GM21825 (cell line): ENCODE measurements around the gene TNIK.
"Not testable (repeated sequence)": the region's sequence is repeated elsewhere in the genome, so short reads cannot be mapped to it uniquely, and the experiment has no call there.

Experiments
- ATAC-seq: cut with Tn5 transposase; IDR thresholded peaks from one replicate; pipeline ENCODE4 v1.9.1; 2021; ENCODE audit warnings: mild to moderate bottlenecking, moderate library complexity; ENCODE audit not compliant: unreplicated experiment

Gene TNIK

DNA sequence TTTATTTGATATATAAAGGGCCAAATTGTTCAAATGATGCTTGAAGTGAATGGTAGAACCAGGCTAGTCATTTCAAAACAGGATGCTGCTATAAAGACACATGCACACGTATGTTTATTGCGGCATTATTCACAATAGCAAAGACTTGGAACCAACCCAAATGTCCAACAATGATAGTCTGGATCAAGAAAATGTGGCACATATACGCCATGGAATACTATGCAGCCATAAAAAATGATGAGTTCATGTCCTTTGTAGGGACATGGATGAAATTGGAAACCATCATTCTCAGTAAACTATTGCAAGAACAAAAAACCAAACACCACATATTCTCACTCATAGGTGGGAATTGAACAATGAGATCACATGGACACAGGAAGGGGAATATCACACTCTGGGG is 172.4 kb downstream of the TNIK start:
- ATAC-seq, result not testable (repeated sequence)

DNA sequence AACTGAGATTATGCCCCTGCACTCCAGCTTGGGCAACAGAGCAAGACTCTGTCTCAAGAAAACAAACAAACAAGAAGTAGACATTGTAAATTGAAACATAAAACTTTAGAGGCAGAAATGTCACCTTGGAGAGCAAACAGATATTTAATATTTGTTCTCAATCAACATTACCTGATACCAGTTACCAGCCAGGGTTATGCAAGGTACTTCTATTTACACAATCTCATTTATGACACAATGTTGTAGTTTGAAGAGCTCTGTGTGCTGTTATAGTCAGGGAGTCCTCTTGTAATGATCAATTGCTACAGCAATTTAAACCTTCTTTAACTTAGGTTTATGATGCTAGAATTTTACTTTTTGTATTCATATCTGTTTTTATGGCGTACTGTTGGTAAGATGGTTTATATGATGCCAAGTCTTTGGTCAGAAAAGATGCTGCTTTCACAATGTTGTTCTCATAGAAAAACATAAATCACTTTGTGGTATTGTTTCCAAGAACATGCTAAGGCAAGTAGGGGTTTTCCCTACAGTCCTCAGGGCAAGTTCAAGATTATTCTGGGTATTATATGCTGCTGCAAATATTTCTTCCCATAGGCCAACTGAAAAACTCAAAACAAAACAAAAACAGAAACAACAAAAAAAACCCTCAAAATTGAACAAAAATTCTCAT is 173.5 kb downstream of the TNIK start:
- peak; percentile 47 for ATAC-seq

GRCh38 chr3:171285287-171285686 is 174.9 kb downstream of the TNIK start:
- ATAC-seq, result peak; percentile 34

GRCh38 chr3:171284308-171285075 is 175.7 kb downstream of the TNIK start:
- peak; percentile 46 for ATAC-seq

- no peak for ATAC-seq
These were observed 176.4 kb downstream of the TNIK start for GRCh38 chr3:171283848-171284222.

DNA sequence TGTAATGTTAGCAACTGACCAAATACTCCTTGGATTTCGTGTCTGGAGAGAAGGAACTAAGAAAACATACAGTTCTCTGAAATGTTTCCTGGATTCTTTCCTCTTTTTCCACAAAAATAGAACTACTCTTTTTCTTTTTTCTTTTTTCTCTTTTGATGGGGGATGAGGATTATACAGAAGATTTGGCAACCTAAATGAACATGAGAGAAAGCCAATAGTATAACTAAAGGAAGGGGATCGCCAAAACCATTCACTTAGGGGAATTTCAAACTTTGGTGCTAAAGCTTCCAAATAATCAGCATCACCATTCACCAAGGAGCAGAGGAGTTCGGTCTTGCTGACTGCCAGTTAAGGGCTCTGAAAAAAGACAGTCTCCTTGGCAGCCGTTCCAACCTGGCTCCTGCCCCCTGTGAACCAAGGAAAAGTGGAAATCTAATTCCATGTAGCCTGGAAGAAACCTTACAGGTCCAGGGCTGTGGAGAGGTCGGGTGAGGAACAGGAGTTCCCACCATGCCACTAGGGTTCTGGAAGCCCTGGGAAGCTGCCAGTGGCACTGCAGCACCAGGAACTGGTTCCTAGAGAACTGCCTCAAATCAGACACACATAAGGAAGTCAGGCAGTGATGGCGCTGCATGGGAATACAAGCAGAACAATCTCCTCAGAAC is 176.9 kb downstream of the TNIK start:
- ATAC-seq, result no peak

GRCh38 chr3:171282041-171282440 is 178.2 kb downstream of the TNIK start:
- ATAC-seq, result no peak

GRCh38 chr3:171281256-171281992 is 178.8 kb downstream of the TNIK start:
- no peak for ATAC-seq

DNA sequence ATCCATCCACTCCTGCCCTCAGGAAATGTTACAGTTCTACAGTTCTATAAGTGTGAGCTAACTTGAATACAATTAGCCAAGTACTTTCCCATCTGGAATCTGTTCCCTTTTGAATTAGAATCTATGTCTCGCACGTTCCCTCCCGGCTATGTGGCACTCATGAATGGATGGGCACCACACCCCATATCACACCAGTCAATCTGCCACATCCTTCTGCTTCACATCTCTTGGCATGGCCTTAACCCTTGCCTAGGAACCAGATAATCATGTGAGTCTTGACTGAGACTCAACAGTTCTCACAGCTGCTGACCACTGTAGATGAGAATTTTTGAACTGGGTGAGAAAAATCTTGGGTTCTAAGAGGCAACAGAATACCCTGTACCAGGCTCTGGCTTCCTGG is 180.2 kb downstream of the TNIK start:
- ATAC-seq, result no peak

GRCh38 chr3:171278299-171278590 is 182.0 kb downstream of the TNIK start:
- ATAC-seq, result no peak

DNA sequence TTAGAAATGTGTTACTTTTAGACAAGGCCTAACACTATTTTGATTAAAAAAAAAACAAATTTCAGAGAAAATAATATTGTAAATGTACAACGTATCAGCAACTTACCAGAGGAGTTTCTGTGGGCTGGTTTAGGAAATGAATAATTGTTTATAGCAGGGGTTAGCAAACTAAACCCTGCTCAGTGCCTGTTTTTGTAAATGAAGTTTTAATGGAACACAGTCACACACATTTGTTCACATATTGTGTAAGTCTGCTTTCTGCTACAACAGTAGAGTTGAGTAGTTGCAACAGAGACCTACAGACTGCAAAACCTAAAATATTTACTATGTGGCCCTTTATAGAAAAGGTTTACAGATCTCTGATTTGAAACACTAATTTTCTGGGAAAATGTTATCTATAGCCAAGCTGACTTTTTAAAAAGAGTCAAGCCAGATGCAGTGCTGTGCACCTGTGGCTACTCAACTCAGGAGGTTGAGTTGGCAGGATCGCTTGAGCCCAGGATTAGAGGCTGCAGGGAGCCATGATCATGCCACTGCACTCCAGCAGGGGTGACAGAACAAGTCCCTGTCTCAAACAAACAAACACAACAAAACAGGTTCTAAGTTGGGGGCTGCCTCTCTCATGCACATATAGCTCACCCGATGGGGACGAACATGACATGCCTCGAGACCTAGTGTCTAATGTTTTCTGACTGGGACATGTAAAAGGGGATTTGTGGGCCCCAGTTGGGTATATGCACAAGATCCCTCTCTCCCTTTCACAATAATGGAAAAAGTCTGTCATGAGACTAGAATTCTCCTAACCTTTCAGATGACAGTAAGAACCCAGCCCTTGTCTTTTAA is 182.5 kb downstream of the TNIK start:
- ATAC-seq, result no peak

DNA sequence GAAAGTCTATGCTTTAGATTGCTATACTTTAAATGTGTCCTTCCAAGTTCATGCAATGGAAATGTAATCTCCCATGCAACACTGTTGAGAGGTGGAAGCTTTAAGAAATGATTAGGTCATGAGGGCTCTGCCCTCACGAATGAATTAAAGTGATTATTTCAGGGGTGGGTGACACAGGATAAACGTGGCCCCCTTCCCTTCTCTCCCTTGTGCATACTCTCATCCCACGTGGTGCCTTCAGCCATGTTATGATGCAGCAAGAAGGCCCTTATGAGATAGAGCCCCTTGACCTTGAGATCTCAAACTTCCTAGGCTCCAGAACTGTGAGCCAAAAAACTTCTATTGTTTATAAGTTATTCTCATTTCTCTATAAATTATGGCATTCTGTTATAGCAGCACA is 183.3 kb downstream of the TNIK start:
- ATAC-seq, result no peak

- ATAC-seq, result no peak
These were observed 186.0 kb downstream of the TNIK start for GRCh38 chr3:171274222-171274621.

- ATAC-seq, result no peak
These were observed 189.7 kb downstream of the TNIK start for GRCh38 chr3:171270541-171270940.

DNA sequence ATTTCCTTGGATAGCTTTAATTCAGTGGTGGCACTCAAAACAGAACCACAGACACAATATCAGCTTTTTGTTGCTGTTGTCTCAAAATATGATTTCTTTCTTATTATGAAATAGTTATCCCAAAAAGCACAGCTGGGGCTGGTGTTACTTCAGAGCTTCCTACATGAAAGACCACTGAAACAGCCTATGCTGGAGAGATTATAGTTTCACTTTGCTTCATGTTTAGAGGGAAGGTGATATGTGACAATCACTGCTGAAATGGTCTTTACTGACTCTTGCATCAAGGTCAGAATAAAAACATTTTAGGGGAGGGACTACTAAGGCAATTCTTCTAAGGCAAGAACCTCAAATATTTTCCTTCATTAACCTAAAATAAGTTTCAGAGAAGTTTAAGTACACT is 190.7 kb downstream of the TNIK start:
- ATAC-seq, result no peak

GRCh38 chr3:171268677-171269076 is 191.5 kb downstream of the TNIK start:
- no peak for ATAC-seq

DNA sequence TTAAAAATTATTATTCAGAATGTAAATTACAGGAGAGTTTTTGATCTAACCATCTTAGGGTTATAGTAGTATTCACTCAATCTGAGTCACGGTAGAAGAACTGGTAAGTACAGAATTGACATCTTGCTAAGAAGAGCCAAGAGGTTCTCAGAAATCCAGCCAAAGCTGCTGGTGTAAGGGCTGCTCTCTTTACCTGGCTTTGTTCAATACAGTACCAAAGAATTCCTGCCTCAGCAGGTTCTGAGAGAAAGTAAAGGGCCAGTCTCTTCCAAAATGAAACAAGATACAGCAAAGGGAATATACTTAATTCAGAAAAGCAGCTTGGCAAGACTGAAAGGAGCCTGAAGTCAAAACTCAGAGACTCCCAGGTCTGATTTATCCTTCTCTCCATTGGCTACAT is 193.1 kb downstream of the TNIK start:
- ATAC-seq, result no peak

DNA sequence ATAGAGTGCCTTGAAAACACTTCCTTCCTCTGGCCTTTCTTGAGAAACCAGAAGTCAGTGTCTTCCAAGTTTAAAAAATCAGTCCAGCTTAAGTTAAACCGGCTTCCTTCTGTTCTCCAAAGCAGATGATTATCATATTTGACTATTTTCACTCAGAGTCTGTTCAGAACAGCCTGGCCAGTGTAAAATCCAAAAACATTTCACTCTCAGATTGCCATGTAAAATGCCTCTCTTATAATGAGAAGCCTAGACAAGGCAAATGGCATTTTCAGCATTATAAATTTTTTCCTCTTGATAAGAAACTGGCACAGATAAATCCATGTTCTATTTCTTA is 193.5 kb downstream of the TNIK start:
- no peak for ATAC-seq

GRCh38 chr3:171266034-171266739 is 194.0 kb downstream of the TNIK start:
- no peak for ATAC-seq

DNA sequence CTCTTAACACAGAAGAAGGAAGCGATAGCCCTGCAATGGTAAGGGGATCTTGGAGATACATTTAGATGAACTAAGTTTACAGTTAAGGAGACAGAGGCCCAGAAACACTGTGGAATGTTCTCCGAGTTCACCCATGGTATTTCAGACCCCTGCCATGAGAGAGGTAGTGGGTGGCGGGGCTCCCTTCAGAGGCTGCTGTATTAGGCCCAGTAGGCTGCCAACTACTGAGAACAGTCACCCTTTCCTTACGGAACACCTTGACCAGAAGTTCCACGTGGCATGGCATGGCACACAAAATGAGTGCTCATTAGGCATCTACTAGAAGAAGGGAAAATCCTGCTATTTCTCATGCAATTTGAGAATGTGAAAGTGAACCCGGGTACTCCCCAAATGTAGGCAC is 195.4 kb downstream of the TNIK start:
- ATAC-seq, result no peak
